Coronary artery (tissue), 2 donors: ENCODE data around the gene STX17.
"Not testable (repeated sequence)": the region's sequence is repeated elsewhere in the genome, so short reads cannot be mapped to it uniquely, and the experiment has no call there.

ENCODE experiments used
- DNase-seq: peaks from one replicate; pipeline ENCODE4 v3.0.0-alpha.2; 2017; ENCODE audit warnings: low spot score
- H3K27ac ChIP-seq, 2 donors: fragments of 200-600 bp; sonication (generic); one replicate each; pipeline ENCODE4 v1.5.1; 2016 to 2019
- H3K4me3 ChIP-seq: fragments of 200-600 bp; sonication (generic); 2 replicates; pipeline ENCODE4 v1.5.1; 2016; ENCODE audit warnings: mild to moderate bottlenecking, moderate library complexity
- TF ChIP-seq, protein P1 (sequence below): fragments of 200-600 bp; sonication (generic); IDR thresholded peaks from one replicate; pipeline ENCODE4 v1.5.1; 2019; ENCODE audit warnings: antibody characterized with exemption

Gene STX17

DNA sequence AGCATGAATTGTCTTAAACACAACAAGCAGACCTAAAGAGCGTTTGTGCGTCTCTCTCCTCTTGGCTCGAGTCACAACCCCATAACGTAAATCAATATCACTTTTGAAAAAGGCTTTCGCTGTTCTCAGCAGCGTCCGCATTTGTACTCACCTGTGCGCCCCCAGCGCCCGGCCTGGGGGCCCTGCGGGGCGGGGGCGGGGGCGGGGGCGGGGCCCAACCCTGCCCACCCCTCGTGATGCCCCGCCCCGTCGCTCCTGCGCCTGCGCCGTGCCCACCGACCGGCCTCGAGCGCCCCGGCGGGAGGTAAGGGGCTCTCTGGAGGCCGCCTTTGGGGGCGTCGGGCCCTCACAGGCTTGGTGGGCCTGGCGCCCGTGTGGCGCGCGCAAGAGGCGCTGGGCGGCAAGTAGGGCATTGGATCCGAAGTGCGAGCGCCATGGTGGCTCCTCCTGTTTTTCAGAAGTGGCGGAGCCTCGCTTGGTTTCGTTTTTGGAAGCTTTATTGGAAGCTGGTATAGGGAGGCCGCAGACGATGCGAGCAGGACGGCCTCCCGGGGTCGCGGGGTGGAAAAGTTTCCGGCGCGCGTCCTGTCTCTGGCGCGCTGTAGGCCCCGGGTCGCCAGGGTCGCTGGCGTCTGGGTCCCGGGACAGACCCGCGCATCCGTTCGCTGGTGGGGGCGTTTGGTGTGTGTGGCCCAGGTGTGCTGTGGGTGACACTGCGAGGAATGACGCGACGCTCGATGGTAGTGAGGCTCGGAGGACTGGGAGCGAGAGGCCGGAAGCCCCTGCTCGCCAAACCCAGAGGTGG lies at the start of gene STX17:
Gene STX17, plus strand, starts transcription at position 252 of the 805 bp plus-strand sequence. CDS start 8,586 bp downstream, outside the sequence.
- H3K27ac ChIP-seq = peak within 1 kb of the TSS; percentile 87 to 93
- H3K4me3 ChIP-seq = peak within 1 kb of the TSS; percentile 74
- TF ChIP-seq, protein P1, sequence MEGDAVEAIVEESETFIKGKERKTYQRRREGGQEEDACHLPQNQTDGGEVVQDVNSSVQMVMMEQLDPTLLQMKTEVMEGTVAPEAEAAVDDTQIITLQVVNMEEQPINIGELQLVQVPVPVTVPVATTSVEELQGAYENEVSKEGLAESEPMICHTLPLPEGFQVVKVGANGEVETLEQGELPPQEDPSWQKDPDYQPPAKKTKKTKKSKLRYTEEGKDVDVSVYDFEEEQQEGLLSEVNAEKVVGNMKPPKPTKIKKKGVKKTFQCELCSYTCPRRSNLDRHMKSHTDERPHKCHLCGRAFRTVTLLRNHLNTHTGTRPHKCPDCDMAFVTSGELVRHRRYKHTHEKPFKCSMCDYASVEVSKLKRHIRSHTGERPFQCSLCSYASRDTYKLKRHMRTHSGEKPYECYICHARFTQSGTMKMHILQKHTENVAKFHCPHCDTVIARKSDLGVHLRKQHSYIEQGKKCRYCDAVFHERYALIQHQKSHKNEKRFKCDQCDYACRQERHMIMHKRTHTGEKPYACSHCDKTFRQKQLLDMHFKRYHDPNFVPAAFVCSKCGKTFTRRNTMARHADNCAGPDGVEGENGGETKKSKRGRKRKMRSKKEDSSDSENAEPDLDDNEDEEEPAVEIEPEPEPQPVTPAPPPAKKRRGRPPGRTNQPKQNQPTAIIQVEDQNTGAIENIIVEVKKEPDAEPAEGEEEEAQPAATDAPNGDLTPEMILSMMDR = no peak
- peak; percentile 84 for DNase-seq

DNA sequence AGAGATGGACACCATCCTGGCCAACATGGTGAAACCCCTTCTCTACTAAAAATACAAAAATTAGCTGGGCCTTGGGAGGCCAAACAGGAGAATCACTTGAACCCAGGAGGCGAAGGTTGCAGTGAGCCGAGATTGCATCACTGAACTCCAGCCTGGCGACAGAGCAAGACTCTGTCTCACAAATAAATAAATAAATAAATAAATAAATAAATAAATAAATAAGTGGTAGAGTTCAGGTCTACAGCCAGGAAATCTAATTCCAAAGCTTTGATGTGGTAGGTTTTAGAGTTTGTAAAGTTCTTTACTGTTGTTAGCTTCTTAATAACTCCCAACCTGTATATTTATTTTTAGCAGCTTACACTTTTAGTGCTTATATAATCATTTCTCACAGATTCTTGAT lies 48.9 kb upstream of the STX17 start:
- not testable (repeated sequence) for DNase-seq, H3K4me3 ChIP-seq, H3K27ac ChIP-seq

DNA sequence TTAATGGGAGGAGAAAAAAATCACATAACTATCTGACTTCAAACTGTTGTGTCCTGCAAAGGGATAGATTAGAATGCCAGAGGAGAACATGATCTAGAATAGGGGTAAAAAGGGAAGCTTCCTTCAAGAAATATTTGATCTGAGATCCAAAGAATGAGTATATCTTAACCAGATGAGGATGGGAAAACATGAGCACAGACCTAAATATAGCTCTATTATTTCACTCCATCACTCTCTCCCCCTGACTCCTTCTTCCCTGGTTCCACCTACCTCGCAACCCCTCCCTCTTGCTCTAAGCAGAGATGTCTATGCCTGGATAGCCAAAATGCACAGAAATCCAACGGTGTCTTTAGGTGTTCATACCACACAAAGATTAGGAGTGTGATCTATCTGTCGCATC lies 48.4 kb upstream of the STX17 start:
- no peak for DNase-seq
- Histone ChIP-seq H3K27ac (no peak overlapping the region), H3K4me3 (no peak overlapping the region)
- TF ChIP-seq, protein P1 = no peak

DNA sequence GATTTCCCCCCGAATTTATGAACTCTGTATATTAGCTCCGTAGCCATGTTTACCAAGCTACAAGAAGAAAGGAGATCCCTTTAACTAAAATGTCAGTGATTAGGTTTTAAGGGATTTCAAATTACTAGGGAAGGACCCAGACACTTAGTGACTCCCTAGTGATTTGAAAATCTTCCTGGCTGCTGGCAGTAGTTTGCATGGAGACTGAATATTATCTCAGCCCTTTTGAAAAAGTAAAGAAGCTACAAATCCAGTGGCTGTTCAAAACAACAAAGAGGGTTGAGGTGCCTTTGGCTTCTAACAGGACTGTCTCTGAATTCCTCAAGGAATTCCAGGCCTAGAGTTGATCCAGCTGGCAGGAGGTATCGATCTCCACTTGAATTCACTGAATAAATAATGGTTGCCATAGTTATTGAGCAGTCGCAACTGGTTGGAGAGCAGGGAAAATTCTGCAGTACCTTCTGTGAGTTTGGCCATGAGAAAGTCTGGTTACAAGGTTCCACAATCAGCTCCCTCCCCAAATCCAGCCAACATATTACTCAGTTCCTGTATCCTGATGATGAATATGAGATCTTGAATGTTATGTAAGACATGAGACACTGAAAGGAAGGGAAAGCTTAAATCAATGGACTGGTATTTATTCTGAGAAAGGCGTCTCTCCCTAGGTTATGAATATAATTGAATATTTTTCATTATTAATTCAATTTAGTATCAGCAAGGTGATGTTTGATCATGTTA lies 47.0 kb upstream of the STX17 start:
- Histone ChIP-seq H3K27ac (no peak overlapping the region), H3K4me3 (no peak overlapping the region)
- TF ChIP-seq, protein P1 = no peak
- no peak for DNase-seq

DNA sequence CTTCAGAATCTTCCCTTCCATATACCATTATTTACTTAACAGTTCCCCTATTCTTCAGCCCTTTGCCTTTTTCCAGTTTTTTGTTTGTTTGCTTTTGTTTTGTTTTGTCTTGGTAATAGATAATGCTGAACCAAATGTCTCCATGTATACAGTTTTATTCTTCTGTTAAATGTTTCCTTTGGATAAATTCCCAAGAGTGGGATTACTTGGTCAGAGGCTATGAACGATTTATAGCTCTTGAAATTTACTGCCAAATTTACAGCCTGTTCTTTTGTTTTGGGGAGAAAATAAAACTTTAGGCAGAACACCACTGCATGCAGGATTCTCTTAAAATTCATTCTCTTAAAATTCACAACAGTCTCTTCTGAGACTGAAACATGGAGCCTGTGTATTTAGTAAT lies 46.2 kb upstream of the STX17 start:
- H3K27ac ChIP-seq = no peak overlapping the region
- TF ChIP-seq, protein P1 = no peak
- DNase-seq = no peak
- no peak overlapping the region for H3K4me3 ChIP-seq

DNA sequence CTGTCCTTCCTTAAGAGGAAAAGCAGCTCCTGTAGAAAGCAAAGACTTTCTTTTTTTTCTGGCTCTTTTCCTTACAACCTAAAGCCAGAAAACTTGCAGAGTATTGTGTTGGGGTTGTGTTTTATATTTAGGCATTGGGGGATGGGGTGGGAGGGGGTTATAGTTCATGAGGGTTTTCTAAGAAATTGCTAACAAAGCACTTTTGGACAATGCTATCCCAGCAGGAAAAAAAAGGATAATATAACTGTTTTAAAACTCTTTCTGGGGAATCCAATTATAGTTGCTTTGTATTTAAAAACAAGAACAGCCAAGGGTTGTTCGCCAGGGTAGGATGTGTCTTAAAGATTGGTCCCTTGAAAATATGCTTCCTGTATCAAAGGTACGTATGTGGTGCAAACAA lies 42.5 kb upstream of the STX17 start:
- TF ChIP-seq, protein P1 = no peak
- no peak for DNase-seq
- H3K4me3 ChIP-seq = no peak overlapping the region
- no peak overlapping the region for H3K27ac ChIP-seq

DNA sequence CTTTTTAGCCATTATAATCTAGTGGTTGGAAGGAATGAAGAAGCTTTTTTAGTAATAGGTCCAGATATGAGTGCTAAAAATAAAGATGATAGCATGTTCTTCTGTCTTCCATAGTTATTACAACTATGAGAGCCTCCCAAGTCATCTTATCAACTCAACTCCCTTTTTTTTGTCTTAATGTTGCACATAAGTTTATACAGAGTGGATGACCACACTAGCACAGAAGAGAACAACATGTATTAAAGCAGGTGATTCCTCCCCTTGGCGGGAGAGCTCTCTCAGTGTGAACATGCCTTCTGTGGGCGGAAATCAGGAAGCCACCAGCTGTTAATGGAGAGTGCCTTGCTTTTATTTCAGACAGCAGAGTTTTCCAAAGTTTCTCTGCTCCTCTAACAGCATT lies 40.1 kb upstream of the STX17 start:
- TF ChIP-seq, protein P1 = no peak
- Histone ChIP-seq H3K27ac (no peak overlapping the region), H3K4me3 (no peak overlapping the region)
- DNase-seq = no peak
